Neural cell (in vitro differentiated cells): ENCODE results near the gene GNRH2. TPM values are rescaled to one million over a fixed set of nuclear protein-coding genes. Genes with fewer than 3 reads are reported as not detected.

Experiments used
- H2AFZ ChIP-seq: fragments of 200-600, 300-800 bp; sonication (generic), shearing (Covaris generic); 2 replicates; pipeline ENCODE4 v1.6.0; 2014; ENCODE audit warnings: low read depth, mild to moderate bottlenecking, antibody characterized with exemption, low read length, moderate library complexity
- H3F3A ChIP-seq: fragments of 200-600 bp; shearing (Covaris generic); 2 replicates; pipeline ENCODE4 v1.6.1; 2016; ENCODE audit warnings: mild to moderate bottlenecking, moderate library complexity, mixed read lengths, antibody characterized with exemption, low read length; ENCODE audit not compliant: insufficient read depth, poor library complexity, severe bottlenecking
- H3K27ac ChIP-seq: fragments of 200-600, 300-800 bp; sonication (generic), shearing (Covaris generic); 2 replicates; pipeline ENCODE4 v1.5.1; 2014; ENCODE audit warnings: mild to moderate bottlenecking, low read length, moderate library complexity
- H3K27me3 ChIP-seq: fragments of 300-800, 200-600 bp; sonication (generic), shearing (Covaris generic); 2 replicates; pipeline ENCODE4 v1.6.0; 2014; ENCODE audit warnings: mild to moderate bottlenecking, low read depth, low read length, moderate library complexity; ENCODE audit not compliant: insufficient read depth
- H3K36me3 ChIP-seq: fragments of 300-800, 200-600 bp; sonication (generic), shearing (Covaris generic); 2 replicates; pipeline ENCODE4 v1.5.1; 2014; ENCODE audit warnings: mild to moderate bottlenecking, antibody characterized with exemption, low read length, moderate library complexity; ENCODE audit not compliant: insufficient read depth
- H3K4me2 ChIP-seq: fragments of 300-800, 200-600 bp; sonication (generic), shearing (Covaris generic); 2 replicates; pipeline ENCODE4 v1.6.0; 2014; ENCODE audit warnings: mild to moderate bottlenecking, low read length
- H3K4me3 ChIP-seq: fragments of 300-800, 200-600 bp; sonication (generic), shearing (Covaris generic); 2 replicates; pipeline ENCODE4 v1.5.1; 2014; ENCODE audit warnings: mild to moderate bottlenecking, low read length, moderate library complexity
- H3K79me2 ChIP-seq: fragments of 200-600 bp; shearing (Covaris generic); replicated peaks from 2 replicates; pipeline ENCODE4 v1.6.0; 2014; ENCODE audit warnings: mild to moderate bottlenecking, low read length, moderate library complexity; ENCODE audit not compliant: insufficient read depth
- H3K9ac ChIP-seq: fragments of 300-800, 200-600 bp; sonication (generic), shearing (Covaris generic); 2 replicates; pipeline ENCODE4 v1.6.1; 2016; ENCODE audit warnings: mild to moderate bottlenecking, low read length, mixed read lengths
- H3K9me2 ChIP-seq: fragments of 200-600 bp; shearing (Covaris generic); 2 replicates; pipeline ENCODE4 v1.6.1; 2016; ENCODE audit warnings: mild to moderate bottlenecking, low read length, mixed read lengths; ENCODE audit not compliant: insufficient read depth
- H3K9me3 ChIP-seq: fragments of 200-600, 300-800 bp; sonication (generic), shearing (Covaris generic); 2 replicates; pipeline ENCODE4 v1.6.1; 2016; ENCODE audit warnings: mild to moderate bottlenecking, mixed run types, low read length, moderate library complexity, mixed read lengths
- H4K20me1 ChIP-seq: fragments of 200-600 bp; shearing (Covaris generic); 2 replicates; pipeline ENCODE4 v1.6.1; 2016; ENCODE audit warnings: mild to moderate bottlenecking, mixed run types; ENCODE audit not compliant: insufficient read depth
- CTCF ChIP-seq: fragments of 450-650 bp; IDR thresholded peaks from 2 replicates; pipeline ENCODE4 v1.5.1; 2014; ENCODE audit warnings: antibody characterized with exemption, mild to moderate bottlenecking, moderate library complexity; ENCODE audit not compliant: poor library complexity, severe bottlenecking
- EP300 ChIP-seq: fragments of 450-650 bp; conservative IDR thresholded peaks from 2 replicates; pipeline ENCODE4 v1.6.1; 2014; ENCODE audit warnings: antibody characterized with exemption, mild to moderate bottlenecking, moderate library complexity; ENCODE audit not compliant: poor library complexity, severe bottlenecking
- EZH2 ChIP-seq: fragments of 200-600, 300-800 bp; shearing (Covaris generic), sonication (generic); IDR thresholded peaks from 2 replicates; pipeline ENCODE4 v1.6.1; 2014; ENCODE audit warnings: antibody characterized with exemption, low read length, borderline replicate concordance, mild to moderate bottlenecking; ENCODE audit not compliant: insufficient read depth, poor library complexity, severe bottlenecking
- MXI1 ChIP-seq: fragments of 450-650 bp; conservative IDR thresholded peaks from 2 replicates; pipeline ENCODE4 v1.6.1; 2014; ENCODE audit warnings: antibody characterized with exemption, mild to moderate bottlenecking; ENCODE audit not compliant: poor library complexity, severe bottlenecking
- POLR2AphosphoS5 ChIP-seq: IDR thresholded peaks from 2 replicates; pipeline ENCODE4 v1.6.1; 2012
- RAD21 ChIP-seq: fragments of 450-650 bp; conservative IDR thresholded peaks from 2 replicates; pipeline ENCODE4 v1.6.1; 2014; ENCODE audit warnings: antibody characterized with exemption, mild to moderate bottlenecking, moderate library complexity
- REST ChIP-seq: IDR thresholded peaks from 2 replicates; pipeline ENCODE4 v1.6.1; 2012; ENCODE audit warnings: borderline replicate concordance
- SMC3 ChIP-seq: fragments of 450-650 bp; conservative IDR thresholded peaks from 2 replicates; pipeline ENCODE4 v1.6.1; 2014; ENCODE audit warnings: antibody characterized with exemption, mild to moderate bottlenecking, moderate library complexity; ENCODE audit not compliant: poor library complexity
- TAF1 ChIP-seq: IDR thresholded peaks from 2 replicates; pipeline ENCODE4 v1.6.1; 2012; ENCODE audit warnings: low read depth
- polyA plus RNA-seq: library from polyadenylated mRNA; depleted of rRNA; stranded (reverse); fragments of >200 nt; gene quantifications from 2 replicates; pipeline ENCODE4 v1.2.3, GENCODE V29; 2014

GNRH2 gene
- polyA plus RNA-seq, 1 donor from 2014 or later: 1.9 TPM

GRCh38 chr20:3082955-3083952 lies 39.8 kb downstream of the GNRH2 start:
- Histone ChIP-seq H3K27ac (no peak overlapping the region), H3K4me3 (no peak overlapping the region), H3K9ac (no peak overlapping the region), H3K9me2 (no peaks in the 10 kb centered on the region), H3K4me2 (no peak overlapping the region), H4K20me1 (no peaks in the 10 kb centered on the region), H2AFZ (no peak overlapping the region), H3K36me3 (no peaks in the 10 kb centered on the region), H3K27me3 (peaks cover 37% of the 10 kb centered on the region), H3F3A (no peaks in the 10 kb centered on the region), H3K79me2 (no peaks in the 10 kb centered on the region), H3K9me3 (no peaks in the 10 kb centered on the region)
- TF ChIP-seq REST (no peak), EZH2 (no peak), TAF1 (no peak), CTCF (no peak), RAD21 (no peak)

GRCh38 chr20:3084283-3084985 lies 41.0 kb downstream of the GNRH2 start, which contains the start of gene AVP:
AVP (minus strand) TSS chr20:3084724; CDS start chr20:3084674, 50 bp downstream.
- Histone ChIP-seq H3K4me2 (no peak within 1 kb of the TSS), H4K20me1 (no peaks in the 10 kb centered on the region), H3K9ac (no peak within 1 kb of the TSS), H3K4me3 (no peak within 1 kb of the TSS), H3K27ac (no peak within 1 kb of the TSS), H3K36me3 (no peaks in the 10 kb centered on the region), H3K27me3 (peaks cover 37% of the 10 kb centered on the region), H3K9me3 (no peaks in the 10 kb centered on the region), H3K79me2 (no peaks in the 10 kb centered on the region), H3K9me2 (no peaks in the 10 kb centered on the region), H2AFZ (no peak within 1 kb of the TSS), H3F3A (no peaks in the 10 kb centered on the region)
- no peak for TF ChIP-seq EZH2
- no peak for TF ChIP-seq CTCF
- TF ChIP-seq MXI1: no peak
- no peak for TF ChIP-seq POLR2AphosphoS5
- no peak for TF ChIP-seq REST
- no peak for TF ChIP-seq RAD21
- no peak for TF ChIP-seq TAF1
- TF ChIP-seq SMC3: no peak
- no peak for TF ChIP-seq EP300
